GM21723 (cell line): Measurements from ENCODE around the gene ROBO2.

Experiments
- ATAC-seq: cut with Tn5 transposase; IDR thresholded peaks from one replicate; pipeline ENCODE4 v1.9.1; 2021; ENCODE audit warnings: mild to moderate bottlenecking, moderate library complexity; ENCODE audit not compliant: unreplicated experiment

ROBO2 gene

GRCh38 chr3:77102951-77103769, 63.3 kb downstream of the ROBO2 start:
- no peak for ATAC-seq

- no peak for ATAC-seq
These were observed 82.8 kb downstream of the ROBO2 start for GRCh38 chr3:77122652-77123051.

GRCh38 chr3:77125966-77126365, 86.1 kb downstream of the ROBO2 start:
- no peak for ATAC-seq

GRCh38 chr3:77134769-77135168, 94.9 kb downstream of the ROBO2 start:
- ATAC-seq = no peak

- no peak for ATAC-seq
These were observed 97.7 kb downstream of the ROBO2 start for GRCh38 chr3:77137559-77137958.

- ATAC-seq = no peak
These were observed 99.7 kb downstream of the ROBO2 start for GRCh38 chr3:77139624-77140023.

- no peak for ATAC-seq
These were observed 101.5 kb downstream of the ROBO2 start for GRCh38 chr3:77141423-77141822.

GRCh38 chr3:77142578-77142977, 102.7 kb downstream of the ROBO2 start:
- ATAC-seq = no peak

GRCh38 chr3:77146004-77146403, 106.1 kb downstream of the ROBO2 start:
- ATAC-seq = no peak

GRCh38 chr3:77147836-77148578, 108.1 kb downstream of the ROBO2 start:
- ATAC-seq = no peak

- no peak for ATAC-seq
These were observed 109.5 kb downstream of the ROBO2 start for GRCh38 chr3:77149382-77149781.

- ATAC-seq = no peak
These were observed 110.1 kb downstream of the ROBO2 start for GRCh38 chr3:77150028-77150427.

- ATAC-seq = no peak
These were observed 110.9 kb downstream of the ROBO2 start for GRCh38 chr3:77150759-77151158.

GRCh38 chr3:77158730-77159581, 119.1 kb downstream of the ROBO2 start:
- ATAC-seq = no peak

GRCh38 chr3:77160931-77161497, 121.1 kb downstream of the ROBO2 start:
- no peak for ATAC-seq

GRCh38 chr3:77169823-77170222, 129.9 kb downstream of the ROBO2 start:
- ATAC-seq = no peak

- no peak for ATAC-seq
These were observed 131.1 kb downstream of the ROBO2 start for GRCh38 chr3:77171026-77171425.

GRCh38 chr3:77179762-77180161, 139.9 kb downstream of the ROBO2 start:
- no peak for ATAC-seq

- ATAC-seq = no peak
These were observed 142.4 kb downstream of the ROBO2 start for GRCh38 chr3:77182341-77182740.

- no peak for ATAC-seq
These were observed 146.4 kb downstream of the ROBO2 start for GRCh38 chr3:77186319-77186718.

GRCh38 chr3:77186728-77187127, 146.8 kb downstream of the ROBO2 start:
- ATAC-seq = no peak
